ENCODE results near the gene RPS6KA2.

The RPS6KA2 gene

GRCh38 chr6:166563200-166563599 is 63.9 kb downstream of the RPS6KA2 start:
- POLR2A ChIA-PET: no interaction called here
- TF ChIP-seq SP1 (IDR thresholded peaks at IDR 0.05): no peak
- TF ChIP-seq PKNOX1 (IDR thresholded peaks at IDR 0.05): no peak
- no peak for TF ChIP-seq ELF4 (IDR thresholded peaks at IDR 0.05)
- TF ChIP-seq SUZ12 (IDR thresholded peaks at IDR 0.05): no peak
- TF ChIP-seq ARNT (IDR thresholded peaks at IDR 0.05): no peak
- TF ChIP-seq FOXK2 (IDR thresholded peaks at IDR 0.05): no peak
- no peak for TF ChIP-seq TARDBP (IDR thresholded peaks at IDR 0.05)
- TF ChIP-seq ZNF384 (IDR thresholded peaks at IDR 0.05): no peak
- TF ChIP-seq LEF1 (IDR thresholded peaks at IDR 0.05; ENCODE audit: borderline replicate concordance): no peak
- TF ChIP-seq BHLHE40 (IDR thresholded peaks at IDR 0.05; ENCODE audit: borderline replicate concordance): no peak
- no peak for TF ChIP-seq NFRKB (IDR thresholded peaks at IDR 0.05)
- TF ChIP-seq FOXM1 (IDR thresholded peaks at IDR 0.05; ENCODE audit: borderline replicate concordance): no peak
- TF ChIP-seq CTBP1 (IDR thresholded peaks at IDR 0.05; ENCODE audit: borderline replicate concordance): no peak
- no peak for TF ChIP-seq L3MBTL2 (conservative IDR thresholded peaks at IDR 0.05)
- CTCF ChIA-PET: no interaction called here
- DNase-seq (ENCODE audit: extremely low spot score): no peak

- TF ChIP-seq FOXK2 (IDR thresholded peaks at IDR 0.05): no peak
- TF ChIP-seq ELF4 (IDR thresholded peaks at IDR 0.05): no peak
- no peak for TF ChIP-seq FOXM1 (IDR thresholded peaks at IDR 0.05; ENCODE audit: borderline replicate concordance)
- no peak for TF ChIP-seq FOXA1 (IDR thresholded peaks at IDR 0.05)
- TF ChIP-seq L3MBTL2 (conservative IDR thresholded peaks at IDR 0.05): no peak
- no peak for TF ChIP-seq PKNOX1 (IDR thresholded peaks at IDR 0.05)
- TF ChIP-seq LEF1 (IDR thresholded peaks at IDR 0.05; ENCODE audit: borderline replicate concordance): no peak
- TF ChIP-seq BHLHE40 (IDR thresholded peaks at IDR 0.05; ENCODE audit: borderline replicate concordance): no peak
- no peak for TF ChIP-seq SUZ12 (IDR thresholded peaks at IDR 0.05)
- TF ChIP-seq TARDBP (IDR thresholded peaks at IDR 0.05): no peak
- TF ChIP-seq ZNF384 (IDR thresholded peaks at IDR 0.05): no peak
- no peak for TF ChIP-seq NFRKB (IDR thresholded peaks at IDR 0.05)
- TF ChIP-seq SP1 (IDR thresholded peaks at IDR 0.05): no peak
- TF ChIP-seq CTBP1 (IDR thresholded peaks at IDR 0.05; ENCODE audit: borderline replicate concordance): no peak
- no peak for TF ChIP-seq HDGF (IDR thresholded peaks at IDR 0.05; ENCODE audit: borderline replicate concordance)
- no peak for TF ChIP-seq ARNT (IDR thresholded peaks at IDR 0.05)
- POLR2A ChIA-PET: no interaction called here
- no peak for DNase-seq (ENCODE audit: extremely low spot score)
- CTCF ChIA-PET: no interaction called here
Measured at GRCh38 chr6:166562726-166563125, 64.3 kb downstream of the RPS6KA2 start.

- ChIA-PET POLR2A (no interaction called here), CTCF (no interaction called here)
- no peak for DNase-seq (ENCODE audit: extremely low spot score)
- no peak for TF ChIP-seq SUZ12 (IDR thresholded peaks at IDR 0.05)
- TF ChIP-seq PKNOX1 (IDR thresholded peaks at IDR 0.05): 0 out of 2 replicates have a peak, but pooled peaks have one; percentile 9
- no peak for TF ChIP-seq SP1 (IDR thresholded peaks at IDR 0.05)
- TF ChIP-seq LEF1 (IDR thresholded peaks at IDR 0.05; ENCODE audit: borderline replicate concordance): no peak
Measured at GRCh38 chr6:166561771-166562359, 65.2 kb downstream of the RPS6KA2 start.

GRCh38 chr6:166560222-166560621 is 66.8 kb downstream of the RPS6KA2 start:
- CTCF ChIA-PET: no interaction called here
- DNase-seq (ENCODE audit: extremely low spot score): no peak
- TF ChIP-seq ARNT (IDR thresholded peaks at IDR 0.05) (no peak), LEF1 (IDR thresholded peaks at IDR 0.05; ENCODE audit: borderline replicate concordance) (no peak), ZNF384 (IDR thresholded peaks at IDR 0.05) (no peak), BHLHE40 (IDR thresholded peaks at IDR 0.05; ENCODE audit: borderline replicate concordance) (no peak), TARDBP (IDR thresholded peaks at IDR 0.05) (no peak), L3MBTL2 (conservative IDR thresholded peaks at IDR 0.05) (no peak), FOXK2 (IDR thresholded peaks at IDR 0.05) (no peak), SUZ12 (IDR thresholded peaks at IDR 0.05) (no peak), FOXM1 (IDR thresholded peaks at IDR 0.05; ENCODE audit: borderline replicate concordance) (no peak), FOXA1 (IDR thresholded peaks at IDR 0.05) (no peak), CTBP1 (IDR thresholded peaks at IDR 0.05; ENCODE audit: borderline replicate concordance) (no peak), NFRKB (IDR thresholded peaks at IDR 0.05) (no peak)
- POLR2A ChIA-PET: no interaction called here

- no peak for TF ChIP-seq FOXM1 (IDR thresholded peaks at IDR 0.05; ENCODE audit: borderline replicate concordance)
- no peak for TF ChIP-seq ELF4 (IDR thresholded peaks at IDR 0.05)
- TF ChIP-seq SP1 (IDR thresholded peaks at IDR 0.05): no peak
- no peak for TF ChIP-seq FOXA1 (IDR thresholded peaks at IDR 0.05)
- no peak for TF ChIP-seq NFRKB (IDR thresholded peaks at IDR 0.05)
- no peak for TF ChIP-seq L3MBTL2 (conservative IDR thresholded peaks at IDR 0.05)
- no peak for TF ChIP-seq ARNT (IDR thresholded peaks at IDR 0.05)
- no peak for TF ChIP-seq BHLHE40 (IDR thresholded peaks at IDR 0.05; ENCODE audit: borderline replicate concordance)
- no peak for TF ChIP-seq SUZ12 (IDR thresholded peaks at IDR 0.05)
- no peak for TF ChIP-seq ZNF384 (IDR thresholded peaks at IDR 0.05)
- TF ChIP-seq HDGF (IDR thresholded peaks at IDR 0.05; ENCODE audit: borderline replicate concordance): no peak
- no peak for TF ChIP-seq CTBP1 (IDR thresholded peaks at IDR 0.05; ENCODE audit: borderline replicate concordance)
- no peak for TF ChIP-seq TARDBP (IDR thresholded peaks at IDR 0.05)
- TF ChIP-seq LEF1 (IDR thresholded peaks at IDR 0.05; ENCODE audit: borderline replicate concordance): no peak
- no peak for TF ChIP-seq PKNOX1 (IDR thresholded peaks at IDR 0.05)
- ChIA-PET POLR2A (no interaction called here), CTCF (interaction anchor here (0.7 kb wide), 1 partner anchor 215 kb away, joined by 3 read pairs; no protein-coding TSS in a partner anchor)
- no peak for DNase-seq (ENCODE audit: extremely low spot score)
Measured at GRCh38 chr6:166559662-166560061, 67.4 kb downstream of the RPS6KA2 start.
